Neural progenitor cell (in vitro differentiated cells): ENCODE measurements around the gene OTX2. TPM values are rescaled to one million over a fixed set of nuclear protein-coding genes. Genes with fewer than 3 reads are reported as not detected.
A peak's percentile ranks its signal among the peaks of the same experiment; 100 is the strongest.

Source experiments
- DNase-seq: peaks from one replicate; pipeline ENCODE4 v3.0.0-alpha.2; 2016; ENCODE audit warnings: low spot score
- H2AFZ ChIP-seq: fragments of 200-600 bp; sonication (generic); replicated peaks from 2 replicates; pipeline ENCODE4 v1.6.1; 2016; ENCODE audit warnings: antibody characterized with exemption
- H3F3A ChIP-seq: fragments of 200-600 bp; sonication (generic); 2 replicates; pipeline ENCODE4 v1.6.1; 2016; ENCODE audit warnings: antibody characterized with exemption, low read depth
- H3K27ac ChIP-seq: fragments of 200-600 bp; sonication (generic); 2 replicates; pipeline ENCODE4 v1.5.1; 2016; ENCODE audit warnings: mild to moderate bottlenecking
- H3K27me3 ChIP-seq: fragments of 200-600 bp; sonication (generic); 2 replicates; pipeline ENCODE4 v1.6.1; 2016; ENCODE audit warnings: mild to moderate bottlenecking, moderate library complexity
- H3K36me3 ChIP-seq: fragments of 200-600 bp; sonication (generic); 2 replicates; pipeline ENCODE4 v1.5.1; 2016
- H3K4me1 ChIP-seq: fragments of 200-600 bp; sonication (generic); 2 replicates; pipeline ENCODE4 v1.6.1; 2016; ENCODE audit warnings: mixed run types
- H3K4me2 ChIP-seq: fragments of 200-600 bp; sonication (generic); 2 replicates; pipeline ENCODE4 v1.6.1; 2016
- H3K4me3 ChIP-seq: fragments of 200-600 bp; sonication (generic); 2 replicates; pipeline ENCODE4 v1.5.1; 2016
- H3K79me2 ChIP-seq: fragments of 200-600 bp; sonication (generic); 2 replicates; pipeline ENCODE4 v1.6.1; 2016; ENCODE audit warnings: low read depth
- H3K9ac ChIP-seq: fragments of 200-600 bp; sonication (generic); 2 replicates; pipeline ENCODE4 v1.6.1; 2016
- H3K9me3 ChIP-seq: fragments of 200-600 bp; sonication (generic); 2 replicates; pipeline ENCODE4 v1.5.1; 2016; ENCODE audit warnings: low read depth
- H4K20me1 ChIP-seq: fragments of 200-600 bp; sonication (generic); 2 replicates; pipeline ENCODE4 v1.6.1; 2016; ENCODE audit warnings: low read depth
- H3K27ac Mint-ChIP-seq: 3 replicates; pipeline ENCODE4 v1.8.0; 2021; ENCODE audit warnings: mixed read lengths
- H3K27me3 Mint-ChIP-seq: 2 replicates; pipeline ENCODE4 v1.8.0; 2022; ENCODE audit warnings: low read depth, mild to moderate bottlenecking, inconsistent platforms, moderate library complexity, mixed read lengths; ENCODE audit not compliant: insufficient read depth
- H3K36me3 Mint-ChIP-seq: 3 replicates; pipeline ENCODE4 v1.8.0; 2021; ENCODE audit warnings: mixed read lengths
- H3K4me1 Mint-ChIP-seq: 3 replicates; pipeline ENCODE4 v1.8.0; 2021; ENCODE audit warnings: mixed read lengths
- H3K4me3 Mint-ChIP-seq: 3 replicates; pipeline ENCODE4 v1.8.0; 2021; ENCODE audit warnings: mild to moderate bottlenecking, moderate library complexity, mixed read lengths
- H3K9me3 Mint-ChIP-seq: 3 replicates; pipeline ENCODE4 v1.8.0; 2020; ENCODE audit warnings: mixed read lengths
- CTCF ChIP-seq: fragments of 200-600 bp; sonication (generic); IDR thresholded peaks from 2 replicates; pipeline ENCODE4 v1.5.1; 2017; ENCODE audit warnings: antibody characterized with exemption, mild to moderate bottlenecking
- EZH2 ChIP-seq: fragments of 200-600 bp; sonication (generic); IDR thresholded peaks from 2 replicates; pipeline ENCODE4 v1.6.1; 2017; ENCODE audit warnings: antibody characterized with exemption, mild to moderate bottlenecking, moderate library complexity
- EZH2phosphoT487 ChIP-seq: fragments of 200-600 bp; sonication (generic); IDR thresholded peaks from 2 replicates; pipeline ENCODE4 v1.6.1; 2017; ENCODE audit warnings: antibody characterized with exemption
- total RNA-seq: library from RNA; depleted of rRNA; stranded (reverse); fragments of >200 nt; gene quantifications from 2 replicates; pipeline ENCODE4 v1.2.3, GENCODE V29; 2015; ENCODE audit warnings: low replicate concordance

OTX2 gene
- total RNA-seq, 1 donor from 2014 or later, result 453 TPM

- H3K9ac ChIP-seq, result no peak overlapping the region
- H3K4me2 ChIP-seq, result no peak overlapping the region
- H3K27ac Mint-ChIP-seq, result no peak overlapping the region
- H3K4me3 ChIP-seq, result no peak overlapping the region
- no peaks in the 10 kb centered on the region for H3K36me3 ChIP-seq
- H3K4me3 Mint-ChIP-seq, result no peak overlapping the region
- no peaks in the 10 kb centered on the region for H3K79me2 ChIP-seq
- DNase-seq, result no peak
- H3K9me3 ChIP-seq, result no peaks in the 10 kb centered on the region
- no peak for TF ChIP-seq CTCF
- TF ChIP-seq EZH2, result no peak
- TF ChIP-seq EZH2phosphoT487, result no peak
- no peaks in the 10 kb centered on the region for H4K20me1 ChIP-seq
- H3K4me1 ChIP-seq, result peaks cover 8% of the 10 kb centered on the region
- peaks cover 10% of the 10 kb centered on the region for H3F3A ChIP-seq
- no peak overlapping the region for H3K27ac ChIP-seq
- H3K36me3 Mint-ChIP-seq, result peaks cover 16% of the 10 kb centered on the region
- H3K9me3 Mint-ChIP-seq, result peaks cover 5% of the 10 kb centered on the region
- H3K27me3 Mint-ChIP-seq, result peaks cover 4% of the 10 kb centered on the region
- H2AFZ ChIP-seq, result no peak overlapping the region
- peaks cover 4% of the 10 kb centered on the region for H3K4me1 Mint-ChIP-seq
- H3K27me3 ChIP-seq, result no peaks in the 10 kb centered on the region
Observed at GRCh38 chr14:56826214-56826613, 15.9 kb upstream of the OTX2 start.

GRCh38 chr14:56821805-56822610 lies 11.7 kb upstream of the OTX2 start:
- Histone ChIP-seq H3K9me3 (no peaks in the 10 kb centered on the region), H3K4me2 (no peak overlapping the region), H3K9ac (no peak overlapping the region), H3K79me2 (peaks cover 8% of the 10 kb centered on the region), H3K36me3 (no peaks in the 10 kb centered on the region), H2AFZ (no peak overlapping the region), H3F3A (peaks cover 32% of the 10 kb centered on the region), H4K20me1 (no peaks in the 10 kb centered on the region), H3K4me1 (peaks cover 22% of the 10 kb centered on the region), H3K27ac (no peak overlapping the region), H3K27me3 (peaks cover 32% of the 10 kb centered on the region), H3K4me3 (no peak overlapping the region)
- no peak overlapping the region for H3K4me3 Mint-ChIP-seq
- TF ChIP-seq CTCF (no peak), EZH2 (no peak), EZH2phosphoT487 (no peak)
- DNase-seq, result no peak
- peaks cover 22% of the 10 kb centered on the region for H3K4me1 Mint-ChIP-seq
- peaks cover 19% of the 10 kb centered on the region for H3K27me3 Mint-ChIP-seq
- H3K9me3 Mint-ChIP-seq, result peaks cover 5% of the 10 kb centered on the region
- H3K27ac Mint-ChIP-seq, result no peak overlapping the region
- H3K36me3 Mint-ChIP-seq, result peaks cover 15% of the 10 kb centered on the region

- H3K27me3 Mint-ChIP-seq, result peaks cover 27% of the 10 kb centered on the region
- Histone ChIP-seq H3K4me2 (no peak overlapping the region), H3K9me3 (no peaks in the 10 kb centered on the region), H3K27me3 (peaks cover 40% of the 10 kb centered on the region), H3K9ac (no peak overlapping the region), H3K36me3 (no peaks in the 10 kb centered on the region), H3K4me3 (no peak overlapping the region), H2AFZ (no peak overlapping the region), H3K27ac (no peak overlapping the region), H3K79me2 (peaks cover 16% of the 10 kb centered on the region), H3K4me1 (peaks cover 29% of the 10 kb centered on the region), H4K20me1 (no peaks in the 10 kb centered on the region), H3F3A (peaks cover 39% of the 10 kb centered on the region)
- H3K4me3 Mint-ChIP-seq, result no peak overlapping the region
- peaks cover 5% of the 10 kb centered on the region for H3K9me3 Mint-ChIP-seq
- H3K36me3 Mint-ChIP-seq, result peaks cover 14% of the 10 kb centered on the region
- DNase-seq, result peak; percentile 34
- H3K27ac Mint-ChIP-seq, result no peak overlapping the region
- no peak for TF ChIP-seq CTCF
- no peak for TF ChIP-seq EZH2
- no peak for TF ChIP-seq EZH2phosphoT487
- peaks cover 25% of the 10 kb centered on the region for H3K4me1 Mint-ChIP-seq
Observed at GRCh38 chr14:56821177-56821576, 10.9 kb upstream of the OTX2 start.
